ENCODE measurements around the gene CADM2.
"Not testable (repeated sequence)": the region's sequence is repeated elsewhere in the genome, so short reads cannot be mapped to it uniquely, and the experiment has no call there.

The CADM2 gene

DNA sequence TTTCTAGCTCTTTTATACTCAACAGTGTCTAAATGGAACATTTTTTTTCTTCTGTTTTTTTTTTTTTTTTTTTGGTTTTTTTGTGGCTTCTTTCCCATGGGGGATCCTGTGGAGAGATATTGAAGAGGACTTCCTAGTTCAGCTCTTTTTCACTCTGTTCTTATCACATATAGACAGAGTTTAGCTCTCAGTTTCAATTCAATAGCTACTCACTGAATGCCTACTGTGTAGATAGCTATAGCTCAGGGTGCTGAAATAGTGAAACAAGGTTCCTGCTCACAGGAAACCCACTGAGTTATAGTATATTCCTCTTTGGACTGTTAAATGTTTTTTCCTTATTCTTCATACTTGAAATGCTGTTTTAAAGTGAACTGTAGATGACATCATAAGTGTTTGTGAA, 918.8 kb downstream of the CADM2 start:
- no peaks in the 10 kb centered on the region for H3K27me3 Mint-ChIP-seq
- CTCF ChIA-PET = no interaction called here
- no peak overlapping the region for H3K4me3 Mint-ChIP-seq
- H3K36me3 Mint-ChIP-seq = no peaks in the 10 kb centered on the region
- H3K4me1 Mint-ChIP-seq = no peaks in the 10 kb centered on the region
- peaks cover 2% of the 10 kb centered on the region for H3K9me3 Mint-ChIP-seq
- H3K27ac Mint-ChIP-seq = no peak overlapping the region
- no peak for DNase-seq

GRCh38 chr3:85881833-85882393, 923.1 kb downstream of the CADM2 start:
- H3K27me3 Mint-ChIP-seq = no peaks in the 10 kb centered on the region
- CTCF ChIA-PET = no interaction called here

GRCh38 chr3:85890043-85890555, 931.3 kb downstream of the CADM2 start:
- Mint-ChIP-seq H3K4me1 (no peaks in the 10 kb centered on the region), H3K9me3 (peaks cover 9% of the 10 kb centered on the region), H3K36me3 (no peaks in the 10 kb centered on the region), H3K4me3 (no peak overlapping the region), H3K27me3 (no peaks in the 10 kb centered on the region), H3K27ac (no peak overlapping the region)
- CTCF ChIA-PET = no interaction called here
- no peak for DNase-seq

More at GRCh38 chr3:85881833-85882393, 923.1 kb downstream of the CADM2 start:
- Mint-ChIP-seq H3K9me3 (no peaks in the 10 kb centered on the region), H3K4me3 (no peak overlapping the region), H3K27ac (no peak overlapping the region), H3K4me1 (no peaks in the 10 kb centered on the region), H3K36me3 (no peaks in the 10 kb centered on the region)
- no peak for DNase-seq

GRCh38 chr3:85903434-85903833, 944.6 kb downstream of the CADM2 start:
- Mint-ChIP-seq H3K4me3 (no peak overlapping the region), H3K9me3 (peaks cover 10% of the 10 kb centered on the region), H3K4me1 (no peaks in the 10 kb centered on the region), H3K27me3 (no peaks in the 10 kb centered on the region), H3K36me3 (no peaks in the 10 kb centered on the region), H3K27ac (no peak overlapping the region)
- CTCF ChIA-PET = no interaction called here
- DNase-seq = no peak

DNA sequence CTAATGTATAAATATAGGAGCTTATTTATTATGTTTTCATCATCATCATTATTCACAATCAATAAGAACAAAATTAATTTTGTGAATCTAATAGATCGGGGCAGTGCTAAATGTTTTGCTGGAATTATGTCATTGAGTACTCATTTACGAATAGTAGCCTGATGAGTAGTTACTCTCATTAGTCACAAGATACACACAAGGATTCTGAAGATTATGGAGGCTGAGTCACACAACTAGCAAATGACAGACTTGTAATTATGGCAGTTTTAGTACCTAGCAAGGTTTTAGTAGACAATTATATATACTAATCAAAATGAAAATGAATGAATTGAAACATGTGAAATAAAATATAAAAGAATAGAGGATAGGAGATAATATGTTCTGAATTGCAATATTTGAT, 954.2 kb downstream of the CADM2 start:
- Mint-ChIP-seq H3K27me3 (no peaks in the 10 kb centered on the region), H3K4me1 (no peaks in the 10 kb centered on the region), H3K27ac (no peak overlapping the region), H3K36me3 (no peaks in the 10 kb centered on the region), H3K4me3 (no peak overlapping the region), H3K9me3 (peaks cover 11% of the 10 kb centered on the region)
- DNase-seq = no peak
- CTCF ChIA-PET = no interaction called here

DNA sequence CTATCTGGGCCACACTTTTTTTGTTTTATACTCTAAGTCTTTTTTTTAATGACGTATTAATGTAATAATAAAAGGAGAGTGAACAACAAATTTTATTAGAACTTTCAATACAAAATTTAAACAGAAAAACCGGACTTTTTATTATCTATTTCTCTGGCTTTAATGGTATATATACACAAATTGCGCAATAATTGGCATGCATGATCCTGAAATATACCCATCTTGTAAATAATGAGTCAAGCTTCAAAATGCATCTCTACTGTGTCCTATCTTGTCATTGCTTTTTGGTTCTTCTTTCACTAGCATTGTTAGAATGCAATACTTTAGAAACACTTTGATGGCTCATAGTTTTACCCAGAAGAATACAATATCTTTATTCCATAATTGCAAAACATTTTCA, 963.6 kb downstream of the CADM2 start:
- Mint-ChIP-seq H3K36me3 (no peaks in the 10 kb centered on the region), H3K9me3 (peaks cover 12% of the 10 kb centered on the region), H3K4me1 (no peaks in the 10 kb centered on the region), H3K27ac (no peak overlapping the region), H3K4me3 (no peak overlapping the region), H3K27me3 (no peaks in the 10 kb centered on the region)
- CTCF ChIA-PET = no interaction called here
- no peak for DNase-seq

DNA sequence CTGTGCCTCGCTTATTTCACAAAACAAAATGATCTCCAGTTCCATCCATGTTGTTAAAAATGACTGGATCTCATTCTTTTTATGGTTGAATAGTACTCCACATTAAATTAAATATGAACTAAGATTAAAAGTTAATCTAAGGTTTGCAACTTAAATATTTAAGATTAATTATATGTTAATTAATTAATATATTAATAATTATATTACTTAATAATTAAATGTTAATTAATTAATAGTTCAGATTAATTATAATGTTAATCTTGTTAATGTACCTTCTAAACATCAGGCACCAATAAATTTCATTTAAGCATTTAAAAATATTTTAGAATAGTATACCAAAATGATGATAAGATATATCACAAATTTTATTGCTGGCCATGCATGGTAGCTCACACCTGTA, 971.9 kb downstream of the CADM2 start:
- no peak overlapping the region for H3K27ac Mint-ChIP-seq
- H3K9me3 Mint-ChIP-seq = peaks cover 8% of the 10 kb centered on the region
- no peaks in the 10 kb centered on the region for H3K27me3 Mint-ChIP-seq
- DNase-seq = no peak
- H3K4me1 Mint-ChIP-seq = no peaks in the 10 kb centered on the region
- H3K4me3 Mint-ChIP-seq = no peak overlapping the region
- H3K36me3 Mint-ChIP-seq = no peaks in the 10 kb centered on the region
- CTCF ChIA-PET = no interaction called here

DNA sequence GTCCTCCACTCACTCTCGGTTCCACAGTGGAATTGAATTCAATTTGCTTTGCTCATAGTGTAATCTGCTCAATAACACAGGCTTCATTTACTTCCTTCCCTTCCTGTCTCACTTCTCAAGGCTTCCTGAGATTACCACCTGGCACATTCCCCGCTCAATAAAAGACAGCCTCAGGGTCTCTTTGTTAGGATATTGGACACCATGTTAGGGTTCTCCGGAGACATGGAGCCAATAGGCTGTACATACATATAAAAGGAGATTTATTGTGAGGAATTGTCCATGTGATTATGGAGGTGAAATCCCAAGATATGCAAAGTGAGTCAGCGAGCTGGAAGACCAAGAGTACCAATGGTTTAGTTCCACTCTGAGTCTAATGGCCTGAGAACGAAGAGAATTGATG, 974.5 kb downstream of the CADM2 start:
- no peak for DNase-seq
- Mint-ChIP-seq H3K27me3 (no peaks in the 10 kb centered on the region), H3K27ac (no peak overlapping the region), H3K4me3 (no peak overlapping the region), H3K9me3 (peaks cover 5% of the 10 kb centered on the region), H3K36me3 (no peaks in the 10 kb centered on the region), H3K4me1 (no peaks in the 10 kb centered on the region)
- CTCF ChIA-PET = no interaction called here

DNA sequence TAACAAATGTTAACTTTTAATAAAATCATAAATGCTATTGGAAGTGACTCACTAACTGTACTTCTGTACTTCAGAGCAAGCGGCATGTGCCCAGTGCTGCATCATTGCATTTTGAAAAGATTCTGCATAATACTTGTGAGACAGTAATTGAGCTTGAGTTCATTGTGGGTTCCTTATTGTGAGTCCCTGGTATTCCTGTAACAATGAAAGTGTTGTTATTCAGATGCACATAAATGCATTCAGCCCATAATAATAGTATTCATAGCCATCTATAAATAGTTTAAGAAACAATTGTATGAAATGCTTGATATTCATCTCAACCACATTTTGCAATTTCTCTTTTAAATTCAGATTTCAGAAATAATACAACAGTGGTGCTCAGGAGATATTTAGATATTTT, 976.4 kb downstream of the CADM2 start:
- no peak for DNase-seq
- H3K9me3 Mint-ChIP-seq = peaks cover 5% of the 10 kb centered on the region
- no peak overlapping the region for H3K27ac Mint-ChIP-seq
- H3K36me3 Mint-ChIP-seq = no peaks in the 10 kb centered on the region
- CTCF ChIA-PET = no interaction called here
- H3K27me3 Mint-ChIP-seq = no peaks in the 10 kb centered on the region
- H3K4me1 Mint-ChIP-seq = no peaks in the 10 kb centered on the region
- no peak overlapping the region for H3K4me3 Mint-ChIP-seq

GRCh38 chr3:85939074-85939482, 980.3 kb downstream of the CADM2 start:
- Mint-ChIP-seq H3K4me1 (no peaks in the 10 kb centered on the region), H3K9me3 (peaks cover 11% of the 10 kb centered on the region), H3K27ac (no peak overlapping the region), H3K36me3 (no peaks in the 10 kb centered on the region), H3K27me3 (no peaks in the 10 kb centered on the region), H3K4me3 (no peak overlapping the region)
- no peak for DNase-seq
- CTCF ChIA-PET = no interaction called here

DNA sequence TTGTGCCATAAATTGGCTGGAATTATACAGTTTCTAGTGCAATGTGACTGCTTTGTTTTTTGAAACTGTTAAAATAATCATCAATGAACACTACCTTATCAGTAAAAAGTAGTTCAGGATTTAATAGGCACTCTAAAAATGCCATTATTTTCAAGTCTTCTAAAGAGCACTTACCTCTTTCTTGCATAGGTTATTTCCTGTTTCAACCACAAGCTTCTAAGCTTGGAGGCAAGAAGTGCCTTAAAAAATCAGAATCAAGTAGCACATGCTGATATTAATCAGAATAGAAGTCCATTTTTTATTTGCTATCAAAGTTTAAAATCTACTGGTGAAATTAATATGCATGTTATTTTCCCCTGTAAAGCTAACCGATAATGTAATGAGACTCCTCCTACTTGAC, 991.6 kb downstream of the CADM2 start:
- no peaks in the 10 kb centered on the region for H3K27me3 Mint-ChIP-seq
- H3K9me3 Mint-ChIP-seq = peaks cover 2% of the 10 kb centered on the region
- no peak overlapping the region for H3K27ac Mint-ChIP-seq
- CTCF ChIA-PET = no interaction called here
- no peak overlapping the region for H3K4me3 Mint-ChIP-seq
- H3K36me3 Mint-ChIP-seq = no peaks in the 10 kb centered on the region
- DNase-seq = no peak
- no peaks in the 10 kb centered on the region for H3K4me1 Mint-ChIP-seq

DNA sequence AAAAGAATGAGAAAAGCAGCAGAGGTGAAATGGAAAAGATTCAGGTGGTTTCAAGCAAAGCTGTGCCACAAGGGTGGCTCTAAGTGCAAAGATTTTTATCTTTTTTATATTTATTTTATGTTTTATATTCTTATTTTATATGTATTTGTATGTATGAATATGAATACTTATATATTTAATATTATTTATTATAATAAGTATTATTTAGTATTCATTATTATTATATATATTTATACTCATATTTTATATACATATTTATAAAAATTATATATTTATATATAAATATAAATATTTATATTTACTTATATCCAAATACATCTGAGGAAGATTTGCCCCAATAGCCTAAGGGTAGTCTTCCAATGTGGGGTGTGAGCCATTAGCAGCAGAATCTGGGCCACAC, 1002.0 kb downstream of the CADM2 start:
- Mint-ChIP-seq H3K4me3 (no peak overlapping the region), H3K4me1 (no peaks in the 10 kb centered on the region), H3K9me3 (peaks cover 5% of the 10 kb centered on the region), H3K27me3 (no peaks in the 10 kb centered on the region), H3K27ac (no peak overlapping the region), H3K36me3 (no peaks in the 10 kb centered on the region)
- CTCF ChIA-PET = no interaction called here
- DNase-seq = no peak

DNA sequence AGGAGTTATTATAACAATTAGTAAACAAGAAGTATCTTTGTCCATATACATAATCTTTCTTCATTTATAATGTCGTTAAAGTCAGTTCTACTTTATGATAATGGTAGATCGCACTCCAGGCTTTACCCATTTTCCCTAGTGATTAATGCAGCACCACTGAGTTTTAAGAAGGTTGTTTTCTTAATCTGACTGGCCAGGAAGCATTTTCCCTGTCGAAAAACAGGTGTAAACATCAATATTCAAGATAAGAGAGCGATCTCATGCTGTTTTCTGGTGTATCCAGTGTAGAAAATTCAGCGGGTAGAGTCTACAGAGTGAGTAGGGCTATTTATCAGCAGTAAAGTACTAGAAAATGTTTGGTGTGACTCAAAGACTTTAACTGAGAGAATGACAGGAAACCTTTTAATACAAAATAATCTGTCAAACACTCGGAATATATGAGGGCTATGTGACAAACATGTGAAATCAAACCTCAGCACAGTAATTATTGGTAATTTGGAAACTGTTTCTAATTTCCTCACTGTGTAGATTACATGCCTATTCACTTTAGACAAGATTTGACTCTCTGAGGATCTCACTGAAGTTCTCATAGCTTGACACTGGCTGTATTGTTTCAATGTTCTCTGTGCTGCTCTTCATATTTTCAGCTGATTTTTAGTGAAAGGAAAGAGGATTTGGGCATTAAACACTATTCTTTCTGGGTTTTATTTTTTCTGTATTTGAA, 1019.0 kb downstream of the CADM2 start:
- no peak overlapping the region for H3K27ac Mint-ChIP-seq
- CTCF ChIA-PET = no interaction called here
- H3K36me3 Mint-ChIP-seq = no peaks in the 10 kb centered on the region
- H3K27me3 Mint-ChIP-seq = no peaks in the 10 kb centered on the region
- no peaks in the 10 kb centered on the region for H3K4me1 Mint-ChIP-seq
- DNase-seq = no peak
- no peak overlapping the region for H3K4me3 Mint-ChIP-seq
- H3K9me3 Mint-ChIP-seq = no peaks in the 10 kb centered on the region

- no peak for DNase-seq
- Mint-ChIP-seq H3K4me3 (no peak overlapping the region), H3K27ac (no peak overlapping the region), H3K27me3 (no peaks in the 10 kb centered on the region), H3K36me3 (no peaks in the 10 kb centered on the region), H3K9me3 (no peaks in the 10 kb centered on the region), H3K4me1 (no peaks in the 10 kb centered on the region)
- CTCF ChIA-PET = no interaction called here
Observed at GRCh38 chr3:85979034-85979433, 1020.2 kb downstream of the CADM2 start.

DNA sequence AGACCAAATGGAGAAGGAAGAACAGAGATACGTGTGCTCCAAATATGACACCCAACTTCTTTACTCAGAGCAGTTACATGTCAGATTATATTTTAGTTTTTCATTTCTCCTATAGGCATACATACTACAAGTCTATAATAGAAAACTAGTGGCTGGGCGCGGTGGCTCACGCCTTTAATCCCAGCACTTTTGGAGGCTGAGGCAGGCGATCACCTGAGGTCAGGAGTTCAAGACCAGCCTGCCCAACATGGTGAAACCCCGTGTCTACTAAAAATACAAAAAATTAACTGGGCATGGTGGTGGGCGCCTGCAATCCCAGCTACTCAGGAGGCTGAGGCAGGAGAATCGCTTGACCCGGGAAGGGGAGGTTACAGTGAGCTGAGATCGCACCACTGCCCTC, 1030.8 kb downstream of the CADM2 start:
- H3K4me3 Mint-ChIP-seq, H3K9me3 Mint-ChIP-seq, CTCF ChIA-PET, H3K27me3 Mint-ChIP-seq, H3K4me1 Mint-ChIP-seq, DNase-seq, H3K27ac Mint-ChIP-seq, H3K36me3 Mint-ChIP-seq: not testable (repeated sequence)

Measured in activated naive CD4-positive, alpha-beta T cell treated with anti-CD3 and anti-CD28 coated beads, Interleukin-2, amount 10 ng/mL, durations not matched to agents 7 days and 5 days (primary cell).